Muscle of arm (tissue), 12 donors: ENCODE results near the gene JPT2. TPM values are rescaled to one million over a fixed set of nuclear protein-coding genes. Genes with fewer than 3 reads are reported as not detected.

Source experiments
- DNase-seq: peaks from one replicate; pipeline ENCODE4 v3.0.0-alpha.2; 2013
- polyA plus RNA-seq, 12 donors: library from polyadenylated mRNA; unstranded; fragments of 120-200 nt; gene quantifications; one replicate each; pipeline ENCODE4 v1.2.1, GENCODE V29; 2013; ENCODE audit not compliant: insufficient read length in 12 of 12

The JPT2 gene
- polyA plus RNA-seq, 12 donors, result 39.0 to 67.5 (median 48.1) TPM; not detected in 1

- no peak for DNase-seq
These were observed 27.9 kb upstream of the JPT2 start for GRCh38 chr16:1650131-1650530.

DNA sequence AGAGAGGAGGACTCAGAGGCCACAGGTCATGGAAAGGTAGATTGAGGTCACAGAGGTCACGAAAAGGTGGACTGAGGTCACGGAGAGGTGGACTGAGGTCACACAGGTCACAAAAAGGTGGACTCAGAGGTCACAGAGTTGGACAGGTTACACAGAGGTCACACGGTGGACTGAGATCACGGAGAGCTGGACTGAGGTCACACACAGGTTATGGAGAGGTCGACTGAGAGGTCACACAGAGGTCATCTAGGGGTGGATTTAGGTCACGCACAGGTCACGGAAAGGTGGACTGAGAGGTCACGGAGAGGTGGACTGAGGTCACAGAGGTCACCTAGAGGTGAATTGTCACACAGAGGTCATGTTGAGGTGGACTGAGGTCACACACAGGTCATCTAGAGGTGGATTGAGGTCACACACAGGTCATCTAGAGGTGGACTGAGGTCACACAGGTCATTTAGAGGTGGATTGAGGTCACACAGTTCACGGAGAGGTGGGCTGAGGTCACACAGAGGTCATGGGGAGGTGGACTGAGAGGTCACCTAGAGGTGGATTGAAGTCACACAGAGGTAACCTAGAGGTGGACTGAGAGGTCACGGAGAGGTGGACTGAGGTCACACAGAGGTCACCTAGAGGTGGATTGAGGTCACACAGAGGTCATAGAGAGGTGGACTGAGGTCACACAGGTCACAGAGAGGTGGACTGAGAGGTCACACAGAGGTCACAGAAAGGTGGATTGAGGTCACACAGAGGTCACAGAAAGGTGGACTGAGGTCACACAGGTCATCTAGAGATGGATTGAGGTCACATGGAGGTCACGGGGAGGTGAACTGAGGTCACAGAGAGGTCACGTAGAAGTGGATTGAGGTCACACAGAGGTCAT lies 26.7 kb upstream of the JPT2 start:
- DNase-seq, result peak; percentile 12

DNA sequence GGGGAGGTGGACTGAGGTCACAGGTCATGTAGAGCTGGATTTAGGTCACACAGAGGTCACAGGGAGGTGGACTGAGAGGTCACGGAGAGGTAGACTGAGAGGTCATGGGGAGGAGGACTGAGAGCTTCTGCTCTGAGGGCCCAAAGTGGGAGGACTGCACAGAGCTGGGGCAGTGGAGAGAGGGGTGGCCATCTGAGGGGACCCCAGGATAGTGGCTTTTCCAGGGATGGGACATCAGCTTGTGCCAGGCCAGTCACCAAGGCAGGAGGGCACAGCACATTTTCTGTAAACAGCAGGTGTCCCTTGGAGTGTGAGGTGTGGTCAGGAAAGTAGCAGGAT lies 26.1 kb upstream of the JPT2 start:
- no peak for DNase-seq

- DNase-seq, result no peak
These were observed 25.1 kb upstream of the JPT2 start for GRCh38 chr16:1653023-1653422.

DNA sequence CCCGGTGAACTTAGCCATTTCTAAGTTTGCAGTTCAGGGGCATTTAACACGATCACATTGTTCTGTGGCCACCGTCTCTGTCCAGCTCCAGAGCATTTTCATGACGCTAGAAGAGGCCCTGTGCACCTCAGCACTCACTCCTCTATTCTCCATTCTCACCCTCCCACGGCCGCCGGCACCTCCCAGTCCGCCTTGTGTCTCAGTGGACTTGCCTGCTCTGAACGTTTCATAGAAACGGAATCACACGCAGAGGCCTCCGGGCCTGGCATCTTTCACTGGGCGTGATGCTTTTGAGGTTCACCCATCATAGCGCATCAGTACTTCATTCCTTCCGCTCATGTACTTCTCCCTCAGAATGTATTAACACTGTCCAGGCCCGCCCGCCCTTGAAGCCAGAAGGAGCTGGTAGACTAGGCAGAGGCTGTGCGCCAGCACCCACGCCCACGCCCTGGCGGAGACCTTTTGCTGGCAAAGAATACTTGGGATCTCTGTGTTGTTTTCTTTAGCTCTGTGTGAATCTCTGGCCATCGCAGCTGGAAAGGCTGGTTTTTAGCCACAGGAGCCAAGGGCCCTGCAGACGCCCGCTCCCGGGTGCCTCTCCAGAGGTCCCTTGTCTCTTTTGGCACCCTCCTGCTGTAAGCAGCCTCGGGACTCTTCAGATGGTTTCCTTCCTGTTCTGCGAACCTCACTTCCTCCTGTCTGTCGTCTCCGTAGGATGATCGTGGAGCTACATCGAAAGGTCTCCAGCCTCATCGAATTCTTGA lies 23.4 kb upstream of the JPT2 start:
- no peak for DNase-seq

DNA sequence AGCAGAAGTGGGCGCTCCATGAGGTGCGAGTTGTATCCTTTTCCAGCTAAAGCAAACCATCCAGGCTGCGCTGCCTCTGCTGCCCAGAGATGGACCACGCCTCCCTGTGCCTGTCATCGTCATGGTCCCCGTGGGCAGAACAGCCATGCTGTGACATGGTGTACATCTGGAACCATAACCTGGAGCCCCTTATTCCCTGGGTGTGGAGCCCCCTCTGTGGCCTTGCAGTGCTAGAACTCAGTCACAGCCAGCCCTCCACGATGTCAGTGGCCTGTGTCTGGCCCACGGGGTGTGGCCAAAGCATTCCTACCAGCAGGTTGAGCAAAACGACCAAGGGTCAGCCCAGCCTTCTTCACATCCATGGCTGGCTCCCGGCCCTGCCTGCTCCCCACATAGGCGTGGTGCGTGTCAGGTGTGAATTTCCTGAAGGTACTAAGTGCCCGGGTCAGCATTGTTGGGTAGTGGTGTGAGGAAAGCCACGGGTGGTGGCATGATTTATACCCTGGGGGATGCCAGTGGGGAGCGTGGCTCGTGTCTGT lies 22.7 kb upstream of the JPT2 start:
- DNase-seq, result no peak

DNA sequence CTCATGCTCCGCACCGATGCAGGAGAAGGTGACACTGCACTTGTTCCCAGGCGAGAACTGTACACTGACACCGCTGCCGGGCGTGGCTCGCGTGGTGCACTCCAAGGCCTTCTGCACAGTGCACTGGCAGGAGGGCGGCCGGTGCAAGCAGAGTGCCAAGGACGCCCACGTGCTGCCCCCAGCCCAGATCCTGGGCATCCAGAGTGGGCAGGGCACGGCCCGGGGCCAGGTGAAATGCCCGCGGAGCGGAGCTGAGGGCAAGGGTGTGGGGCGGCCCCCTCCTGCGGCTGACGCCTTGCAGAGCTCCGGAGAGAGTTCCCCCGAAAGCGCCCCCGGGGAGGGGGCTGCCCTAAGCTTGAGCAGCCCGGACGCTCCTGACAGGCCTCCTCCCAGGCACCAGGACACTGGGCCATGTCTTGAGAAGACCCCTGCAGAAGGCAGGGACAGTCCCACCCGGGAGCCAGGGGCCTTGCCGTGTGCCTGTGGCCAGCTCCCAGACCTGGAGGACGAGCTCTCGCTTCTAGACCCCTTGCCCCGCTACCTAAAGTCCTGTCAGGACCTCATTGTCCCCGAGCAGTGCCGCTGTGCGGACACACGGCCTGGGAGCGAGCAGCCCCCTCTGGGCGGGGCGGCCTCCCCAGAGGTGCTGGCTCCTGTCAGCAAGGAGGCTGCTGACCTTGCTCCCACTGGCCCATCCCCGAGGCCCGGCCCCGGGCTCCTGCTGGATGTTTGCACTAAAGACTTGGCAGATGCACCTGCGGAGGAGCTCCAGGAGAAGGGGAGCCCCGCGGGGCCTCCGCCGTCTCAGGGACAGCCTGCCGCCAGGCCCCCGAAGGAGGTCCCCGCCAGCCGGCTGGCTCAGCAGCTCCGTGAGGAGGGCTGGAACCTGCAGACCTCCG lies 21.9 kb upstream of the JPT2 start:
- DNase-seq, result no peak

- no peak for DNase-seq
These were observed 21.1 kb upstream of the JPT2 start for GRCh38 chr16:1656808-1657617.

DNA sequence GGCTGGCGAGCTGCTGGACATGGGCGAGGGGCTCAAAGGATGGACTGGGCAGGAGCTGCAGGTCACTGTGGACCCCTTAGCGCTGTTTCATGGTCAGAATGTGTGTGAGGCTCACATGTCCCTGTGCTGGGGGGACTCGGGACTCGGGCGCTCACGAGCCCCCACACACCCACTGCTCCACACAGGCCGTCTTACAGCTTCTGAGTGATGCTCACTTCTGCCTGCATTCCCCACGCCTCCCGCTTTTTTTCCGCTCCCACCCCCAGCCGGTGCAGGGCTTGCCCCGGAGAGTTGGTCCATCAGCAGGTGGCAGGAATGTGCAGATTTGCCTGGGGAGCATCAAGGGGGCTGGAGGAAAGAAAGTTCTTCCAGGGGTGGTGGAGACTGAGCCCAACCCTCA lies 20.2 kb upstream of the JPT2 start:
- no peak for DNase-seq

DNA sequence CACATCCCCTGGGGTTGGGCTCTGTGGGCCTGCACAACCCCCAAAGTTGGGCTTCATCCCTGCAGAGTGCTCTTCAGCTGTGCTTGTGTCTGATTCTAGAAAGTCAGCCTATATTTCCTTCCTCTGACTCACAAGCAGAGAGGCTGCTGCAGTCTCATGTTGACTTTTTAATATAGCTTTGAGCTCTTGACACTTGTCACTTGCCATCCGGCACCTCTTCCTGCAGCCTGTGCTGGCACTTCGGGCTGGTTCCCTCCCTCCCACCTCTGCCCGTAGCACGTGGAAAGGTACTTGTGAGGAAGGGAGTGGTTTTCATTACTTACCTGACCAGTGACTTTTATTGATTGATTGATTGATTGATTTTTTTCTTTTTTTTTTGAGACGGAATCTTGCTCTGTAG lies 19.0 kb upstream of the JPT2 start:
- DNase-seq, result no peak

DNA sequence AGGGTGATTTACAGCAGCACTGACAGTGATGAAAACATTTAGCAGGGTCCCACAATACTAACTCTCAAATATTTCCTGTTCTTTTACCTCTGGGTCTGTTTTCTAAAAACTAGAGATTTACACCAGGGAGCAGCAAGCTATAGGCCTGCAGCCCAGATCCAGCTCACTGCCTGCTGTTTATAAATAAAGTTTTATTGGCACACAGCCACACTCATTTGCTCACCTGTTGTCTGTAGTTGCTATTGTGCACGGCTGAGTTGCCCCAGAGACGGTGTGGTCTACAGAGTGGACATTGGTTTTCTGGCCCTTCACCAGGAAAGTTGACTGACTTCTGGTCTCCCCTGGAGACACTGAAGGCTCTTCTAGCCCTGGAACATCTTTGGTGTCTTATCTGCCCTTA lies 16.3 kb upstream of the JPT2 start:
- DNase-seq, result no peak

GRCh38 chr16:1662543-1662942 lies 15.5 kb upstream of the JPT2 start:
- DNase-seq, result no peak

DNA sequence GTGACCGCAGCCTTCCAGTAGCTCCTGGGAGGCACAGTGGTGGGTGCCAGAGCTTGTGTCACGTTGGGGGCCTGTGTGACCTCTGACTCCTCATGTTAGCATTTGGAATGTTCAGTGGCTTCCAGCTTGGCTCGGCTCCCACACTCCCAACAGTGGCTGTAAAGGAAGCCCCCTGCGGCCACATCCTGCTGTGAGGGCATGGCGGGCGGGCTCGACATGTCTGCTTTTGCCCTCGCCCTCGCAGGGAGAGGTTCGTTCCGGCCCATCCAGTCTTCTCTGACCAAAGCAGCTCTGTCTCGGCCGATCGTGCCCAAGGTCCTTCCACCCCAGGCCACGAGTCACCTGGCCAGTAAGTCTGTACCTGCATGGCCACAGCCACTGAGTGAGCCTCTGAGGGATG lies 12.2 kb upstream of the JPT2 start:
- no peak for DNase-seq

DNA sequence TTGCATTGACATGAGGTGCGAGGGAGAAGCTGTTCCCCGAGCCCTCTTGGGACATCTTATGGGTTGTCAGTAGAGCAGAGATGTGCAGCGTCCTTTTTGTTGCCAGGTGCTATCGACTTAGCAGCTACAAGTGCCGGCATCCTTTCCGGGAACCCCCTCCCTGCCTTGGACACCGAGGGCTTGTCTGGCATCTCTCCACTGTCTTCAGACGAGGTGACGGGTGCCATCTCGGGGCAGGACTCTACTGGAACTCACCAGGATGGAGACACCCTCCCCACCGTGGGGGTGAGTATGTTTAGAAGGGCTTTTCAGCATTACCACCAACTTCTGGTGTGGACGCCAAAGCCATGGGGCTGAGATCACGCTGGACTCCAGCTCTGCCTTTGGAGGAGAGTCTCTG lies 11.8 kb upstream of the JPT2 start:
- no peak for DNase-seq

DNA sequence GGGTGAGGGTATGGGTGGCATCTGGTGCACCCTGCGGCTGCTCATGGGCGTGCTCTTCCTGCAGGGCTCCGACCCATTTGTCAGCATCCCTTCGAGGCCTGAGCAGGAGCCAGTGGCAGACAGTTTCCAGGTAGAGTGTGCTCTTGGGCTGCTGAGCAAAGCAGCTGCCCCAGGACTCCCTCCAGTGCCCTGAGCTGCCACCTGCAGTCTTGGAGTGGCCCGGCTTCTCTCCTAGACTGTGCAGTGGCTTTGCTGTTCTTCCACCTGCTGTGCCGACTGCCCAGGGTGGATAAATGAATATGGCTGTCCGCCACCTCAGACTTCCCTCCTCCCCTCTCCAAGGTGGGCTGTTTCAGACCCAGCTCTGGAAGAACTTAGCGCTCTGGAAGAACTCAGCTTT lies 10.8 kb upstream of the JPT2 start:
- no peak for DNase-seq

- DNase-seq, result no peak
These were observed 10.2 kb upstream of the JPT2 start for GRCh38 chr16:1667916-1668315.

DNA sequence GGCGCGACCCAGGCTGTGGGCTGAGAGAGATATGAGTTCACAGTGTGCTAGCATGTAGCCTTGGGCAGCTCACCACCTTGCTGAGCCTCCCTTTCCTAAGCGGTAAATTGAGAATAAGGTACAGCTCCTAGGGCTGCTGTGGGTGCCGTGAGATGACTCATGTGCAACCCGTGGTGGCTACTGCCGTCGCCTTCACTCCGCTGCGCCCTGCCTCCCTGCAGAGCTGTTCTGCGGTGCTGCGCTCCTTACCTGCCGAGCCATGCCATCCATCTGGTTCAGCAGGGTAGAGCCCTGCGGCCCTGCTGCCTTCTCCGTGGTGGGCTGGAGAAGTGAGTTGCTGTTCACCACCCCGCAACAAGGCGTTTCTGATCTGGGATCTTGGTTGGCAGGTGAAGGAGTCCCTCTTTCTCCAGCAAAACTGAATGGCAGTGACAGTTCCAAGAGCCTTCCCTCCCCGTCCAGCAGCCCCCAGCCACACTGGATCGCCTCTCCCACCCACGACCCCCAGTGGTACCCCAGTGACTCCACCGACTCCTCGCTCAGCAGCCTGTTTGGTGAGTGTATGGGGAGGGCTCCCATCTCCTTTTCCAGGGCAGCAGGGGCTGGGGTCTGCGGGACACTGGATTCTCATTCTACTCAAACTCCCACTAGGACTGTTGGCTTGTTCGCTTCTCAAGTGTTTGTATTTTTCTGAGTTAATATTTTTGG lies 9.3 kb upstream of the JPT2 start:
- no peak for DNase-seq

DNA sequence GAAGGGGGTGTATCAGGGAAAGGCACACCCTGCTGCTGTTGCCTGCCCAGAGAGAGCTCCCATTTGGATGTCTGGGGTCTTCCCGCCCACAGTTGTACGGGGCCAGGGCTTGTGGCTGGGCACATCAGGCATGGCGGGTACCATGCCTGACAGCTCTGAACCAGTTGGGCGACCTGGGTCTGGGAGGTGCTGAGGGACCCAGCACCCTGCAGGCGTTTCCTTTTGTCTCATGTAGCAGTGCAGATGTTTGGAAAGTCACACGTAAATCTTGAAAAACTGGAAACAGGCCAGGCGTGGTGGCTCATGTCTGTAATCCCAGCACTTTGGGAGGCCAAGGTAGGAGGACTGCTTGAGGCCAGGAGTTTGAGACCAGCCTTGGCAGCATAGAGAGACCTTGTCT lies 8.4 kb upstream of the JPT2 start:
- no peak for DNase-seq

DNA sequence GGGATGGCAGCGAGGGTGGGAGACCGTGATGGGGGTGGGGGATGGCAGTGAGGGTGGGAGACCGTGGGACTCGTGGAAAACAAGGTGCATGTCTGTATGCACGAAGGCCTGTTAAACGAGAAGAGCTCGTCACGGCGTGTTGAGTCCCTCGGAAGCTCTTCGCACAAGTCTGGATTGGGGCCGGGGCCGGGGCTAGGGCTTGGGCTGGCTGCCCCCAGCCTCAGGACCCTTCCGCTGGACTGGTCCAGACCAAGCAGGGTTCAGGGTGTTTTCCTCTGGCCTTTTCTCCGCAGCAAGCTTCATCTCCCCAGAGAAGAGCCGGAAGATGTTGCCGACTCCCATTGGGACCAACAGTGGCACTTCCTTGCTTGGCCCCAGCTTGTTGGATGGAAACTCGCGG lies 7.7 kb upstream of the JPT2 start:
- no peak for DNase-seq

DNA sequence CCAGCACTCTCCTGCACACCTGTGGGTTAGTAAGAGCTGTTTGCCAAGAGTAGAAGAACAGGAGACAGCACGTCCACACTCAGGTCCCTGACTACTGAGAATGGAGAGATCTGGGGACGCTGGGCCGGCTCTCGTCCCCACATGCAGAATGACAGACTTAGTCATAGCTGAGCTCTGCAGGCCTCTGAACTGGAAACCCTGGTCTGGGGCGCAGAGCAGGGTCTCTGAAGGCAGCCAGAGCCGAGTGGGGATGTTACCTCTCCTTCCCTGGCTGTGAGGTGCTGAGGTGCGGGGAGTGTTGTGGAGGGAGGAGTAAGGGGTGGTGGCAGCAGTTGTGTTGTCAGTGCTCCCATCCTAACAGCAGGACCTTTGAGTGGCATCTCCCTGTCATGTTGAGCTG lies 7.2 kb upstream of the JPT2 start:
- no peak for DNase-seq
